WTC11 (cell line): Measurements from ENCODE around the gene TMPRSS3. TPM values are rescaled to one million over a fixed set of nuclear protein-coding genes. Genes with fewer than 3 reads are reported as not detected.

Source experiments
- ATAC-seq: fragments of 200-7000 bp; cut with Tn5 transposase; 2 replicates; pipeline ENCODE4 v1.10.0; 2021; ENCODE audit warnings: mild to moderate bottlenecking, moderate library complexity
- CTCF ChIA-PET: fragments of 300-600 bp; sonication (Branson Sonifier 250); formaldehyde crosslinking; loops from one replicate; lab custom pipeline; 2021; ENCODE audit warnings: antibody characterized with exemption; lab: Charles Lee
- POLR2A ChIA-PET: fragments of 350-600 bp; sonication (Branson Sonifier 250); formaldehyde crosslinking; loops from one replicate; lab custom pipeline; 2021; ENCODE audit warnings: antibody characterized with exemption; lab: Charles Lee
- DNase-seq: peaks from one replicate; pipeline ENCODE4 v3.0.0; 2021; ENCODE audit warnings: low spot score
- H3K27ac Mint-ChIP-seq: 2 replicates; pipeline ENCODE4 v1.8.0; 2021; ENCODE audit warnings: mixed read lengths
- H3K27me3 Mint-ChIP-seq: 2 replicates; pipeline ENCODE4 v1.8.0; 2021; ENCODE audit warnings: low read depth, mild to moderate bottlenecking, moderate library complexity, mixed read lengths
- H3K36me3 Mint-ChIP-seq: 2 replicates; pipeline ENCODE4 v1.8.0; 2021; ENCODE audit warnings: mixed read lengths
- H3K4me1 Mint-ChIP-seq: 2 replicates; pipeline ENCODE4 v1.8.0; 2022; ENCODE audit warnings: mixed read lengths
- H3K4me3 Mint-ChIP-seq: 2 replicates; pipeline ENCODE4 v1.8.0; 2021; ENCODE audit warnings: mild to moderate bottlenecking, moderate library complexity, mixed read lengths
- H3K9me3 Mint-ChIP-seq: 2 replicates; pipeline ENCODE4 v1.8.0; 2021; ENCODE audit warnings: mixed read lengths
- ATF1 ChIP-seq: sonication (generic); formaldehyde crosslinking; IDR thresholded peaks from 2 replicates; pipeline ENCODE4 v1.8.1; 2023; ENCODE audit warnings: mild to moderate bottlenecking, moderate library complexity, missing genetic modification reagents
- EMX1 ChIP-seq: fragments of 250-450 bp; sonication (Bioruptor Pico); IDR thresholded peaks from 2 replicates; pipeline ENCODE4 v1.8.0; 2021; ENCODE audit warnings: mild to moderate bottlenecking
- FOXK1 ChIP-seq: sonication (generic); formaldehyde crosslinking; IDR thresholded peaks from 2 replicates; pipeline ENCODE4 v1.8.0; 2022; ENCODE audit warnings: mild to moderate bottlenecking, moderate library complexity, missing genetic modification reagents
- FOXP1 ChIP-seq: sonication (generic); formaldehyde crosslinking; IDR thresholded peaks from 2 replicates; pipeline ENCODE4 v1.8.0; 2022; ENCODE audit warnings: missing genetic modification reagents, mild to moderate bottlenecking, moderate library complexity, borderline replicate concordance
- GABPB1 ChIP-seq: sonication (generic); formaldehyde crosslinking; IDR thresholded peaks from 2 replicates; pipeline ENCODE4 v1.8.1; 2023; ENCODE audit warnings: mild to moderate bottlenecking, missing genetic modification reagents
- MXD4 ChIP-seq: fragments of 250-450 bp; sonication (Bioruptor Pico); IDR thresholded peaks from 2 replicates; pipeline ENCODE4 v1.8.0; 2021; ENCODE audit warnings: mild to moderate bottlenecking, moderate library complexity, borderline replicate concordance
- NFATC4 ChIP-seq: fragments of 250-450 bp; sonication (Bioruptor Pico); IDR thresholded peaks from 2 replicates; pipeline ENCODE4 v1.9.0; 2021; ENCODE audit warnings: mild to moderate bottlenecking
- RELA ChIP-seq: sonication (generic); formaldehyde crosslinking; IDR thresholded peaks from 2 replicates; pipeline ENCODE4 v1.8.1; 2022; ENCODE audit warnings: missing genetic modification reagents, mild to moderate bottlenecking, borderline replicate concordance
- ZNF121 ChIP-seq: sonication (generic); formaldehyde crosslinking; IDR thresholded peaks from 2 replicates; pipeline ENCODE4 v1.8.0; 2023; ENCODE audit warnings: missing genetic modification reagents
- total RNA-seq: library from RNA; stranded (reverse); gene quantifications from 3 replicates; pipeline ENCODE4 v1.2.3, GENCODE V29; 2021
- TF ChIP-seq, protein P1 (sequence below): fragments of 250-450 bp; sonication (Bioruptor Pico); IDR thresholded peaks from 2 replicates; pipeline ENCODE4 v1.8.0; 2021; ENCODE audit warnings: mild to moderate bottlenecking
- TF ChIP-seq, protein P2 (sequence below): sonication (generic); formaldehyde crosslinking; IDR thresholded peaks from 2 replicates; pipeline ENCODE4 v1.8.1; 2023; ENCODE audit warnings: mild to moderate bottlenecking, missing genetic modification reagents, borderline replicate concordance
- TF ChIP-seq, protein P3 (sequence below): sonication (generic); formaldehyde crosslinking; IDR thresholded peaks from 2 replicates; pipeline ENCODE4 v1.8.1; 2023; ENCODE audit warnings: mild to moderate bottlenecking, missing genetic modification reagents, moderate library complexity
- TF ChIP-seq, protein P4 (sequence below): sonication (generic); formaldehyde crosslinking; IDR thresholded peaks from 2 replicates; pipeline ENCODE4 v1.8.0; 2022; ENCODE audit warnings: mild to moderate bottlenecking, missing genetic modification reagents
- TF ChIP-seq, protein P5 (sequence below): fragments of 250-450 bp; sonication (Bioruptor Pico); IDR thresholded peaks from 2 replicates; pipeline ENCODE4 v2.1.2; 2022; ENCODE audit warnings: mild to moderate bottlenecking, moderate library complexity
- TF ChIP-seq, protein P6 (sequence below): sonication (generic); formaldehyde crosslinking; IDR thresholded peaks from 2 replicates; pipeline ENCODE4 v1.8.1; 2022; ENCODE audit warnings: low read depth, missing genetic modification reagents, borderline replicate concordance

The TMPRSS3 gene
- total RNA-seq, 1 experiment from 2014 or later: 0.39 TPM

DNA sequence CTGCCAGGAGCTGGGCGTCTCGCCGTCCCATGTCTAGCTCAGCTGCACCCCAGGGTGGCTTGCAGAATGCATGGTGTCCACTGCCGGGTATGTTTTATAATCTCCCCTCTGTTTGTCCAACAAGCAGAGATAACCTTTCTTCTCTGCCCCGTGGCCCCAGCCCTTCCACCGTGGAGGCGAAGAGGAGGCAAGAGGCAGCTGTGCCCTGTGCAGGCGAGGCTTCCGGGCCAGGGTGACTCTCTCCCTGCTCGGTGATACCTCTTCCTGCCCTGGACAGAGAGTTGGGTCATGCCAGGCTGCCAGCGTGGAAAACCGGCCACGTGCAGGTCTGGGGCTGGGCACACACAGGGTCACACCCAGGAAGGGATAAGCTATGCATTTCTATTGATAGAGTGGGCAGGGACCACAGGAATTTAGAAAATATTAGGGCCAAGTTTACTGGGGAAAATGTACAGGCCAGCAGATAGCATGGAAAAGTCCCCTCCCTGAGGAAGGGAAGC lies 44.9 kb downstream of the TMPRSS3 start, which contains the start of gene TFF2 (continued):
- TF ChIP-seq ATF1 (CRISPR knock-in tag) (no peak), NFATC4 (CRISPR knock-in tag) (no peak), ZNF121 (CRISPR knock-in tag) (no peak), FOXK1 (CRISPR knock-in tag) (no peak)
- TF ChIP-seq, protein P1, sequence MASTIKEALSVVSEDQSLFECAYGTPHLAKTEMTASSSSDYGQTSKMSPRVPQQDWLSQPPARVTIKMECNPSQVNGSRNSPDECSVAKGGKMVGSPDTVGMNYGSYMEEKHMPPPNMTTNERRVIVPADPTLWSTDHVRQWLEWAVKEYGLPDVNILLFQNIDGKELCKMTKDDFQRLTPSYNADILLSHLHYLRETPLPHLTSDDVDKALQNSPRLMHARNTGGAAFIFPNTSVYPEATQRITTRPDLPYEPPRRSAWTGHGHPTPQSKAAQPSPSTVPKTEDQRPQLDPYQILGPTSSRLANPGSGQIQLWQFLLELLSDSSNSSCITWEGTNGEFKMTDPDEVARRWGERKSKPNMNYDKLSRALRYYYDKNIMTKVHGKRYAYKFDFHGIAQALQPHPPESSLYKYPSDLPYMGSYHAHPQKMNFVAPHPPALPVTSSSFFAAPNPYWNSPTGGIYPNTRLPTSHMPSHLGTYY (CRISPR knock-in tag): no peak

DNA sequence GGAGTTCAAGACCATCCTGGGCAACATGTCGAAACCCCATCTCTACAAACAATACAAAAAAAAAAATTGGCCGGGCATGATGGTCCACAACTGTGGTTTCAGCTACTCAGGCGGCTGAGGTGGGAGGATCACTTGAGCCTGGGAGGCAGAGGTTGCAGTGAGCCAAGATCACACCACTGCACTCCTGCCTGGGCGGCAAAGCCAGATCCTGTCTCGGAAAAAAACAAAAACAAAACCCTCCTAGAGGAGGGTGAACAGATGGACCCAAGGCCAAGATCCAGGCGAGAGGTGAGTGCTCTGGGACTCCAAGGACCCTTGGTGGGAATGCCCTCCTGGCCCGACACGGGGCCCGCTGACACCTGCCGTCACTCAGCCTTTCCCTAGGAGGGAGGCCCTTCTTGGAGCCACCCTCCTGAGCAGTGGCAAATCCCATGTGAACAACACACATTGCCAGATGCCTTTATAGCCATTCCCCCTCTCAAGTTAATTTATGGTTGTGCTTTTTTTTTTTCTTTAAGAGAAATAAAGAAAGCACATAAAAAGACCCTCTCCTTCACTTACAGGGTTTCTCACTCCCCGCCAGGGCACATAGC lies 45.4 kb downstream of the TMPRSS3 start:
- no peaks in the 10 kb centered on the region for H3K36me3 Mint-ChIP-seq
- DNase-seq (no peak), ATAC-seq (no peak)
- no peak overlapping the region for H3K4me3 Mint-ChIP-seq
- TF ChIP-seq FOXP1 (CRISPR knock-in tag) (no peak), GABPB1 (CRISPR knock-in tag) (no peak)
- TF ChIP-seq, protein P2, sequence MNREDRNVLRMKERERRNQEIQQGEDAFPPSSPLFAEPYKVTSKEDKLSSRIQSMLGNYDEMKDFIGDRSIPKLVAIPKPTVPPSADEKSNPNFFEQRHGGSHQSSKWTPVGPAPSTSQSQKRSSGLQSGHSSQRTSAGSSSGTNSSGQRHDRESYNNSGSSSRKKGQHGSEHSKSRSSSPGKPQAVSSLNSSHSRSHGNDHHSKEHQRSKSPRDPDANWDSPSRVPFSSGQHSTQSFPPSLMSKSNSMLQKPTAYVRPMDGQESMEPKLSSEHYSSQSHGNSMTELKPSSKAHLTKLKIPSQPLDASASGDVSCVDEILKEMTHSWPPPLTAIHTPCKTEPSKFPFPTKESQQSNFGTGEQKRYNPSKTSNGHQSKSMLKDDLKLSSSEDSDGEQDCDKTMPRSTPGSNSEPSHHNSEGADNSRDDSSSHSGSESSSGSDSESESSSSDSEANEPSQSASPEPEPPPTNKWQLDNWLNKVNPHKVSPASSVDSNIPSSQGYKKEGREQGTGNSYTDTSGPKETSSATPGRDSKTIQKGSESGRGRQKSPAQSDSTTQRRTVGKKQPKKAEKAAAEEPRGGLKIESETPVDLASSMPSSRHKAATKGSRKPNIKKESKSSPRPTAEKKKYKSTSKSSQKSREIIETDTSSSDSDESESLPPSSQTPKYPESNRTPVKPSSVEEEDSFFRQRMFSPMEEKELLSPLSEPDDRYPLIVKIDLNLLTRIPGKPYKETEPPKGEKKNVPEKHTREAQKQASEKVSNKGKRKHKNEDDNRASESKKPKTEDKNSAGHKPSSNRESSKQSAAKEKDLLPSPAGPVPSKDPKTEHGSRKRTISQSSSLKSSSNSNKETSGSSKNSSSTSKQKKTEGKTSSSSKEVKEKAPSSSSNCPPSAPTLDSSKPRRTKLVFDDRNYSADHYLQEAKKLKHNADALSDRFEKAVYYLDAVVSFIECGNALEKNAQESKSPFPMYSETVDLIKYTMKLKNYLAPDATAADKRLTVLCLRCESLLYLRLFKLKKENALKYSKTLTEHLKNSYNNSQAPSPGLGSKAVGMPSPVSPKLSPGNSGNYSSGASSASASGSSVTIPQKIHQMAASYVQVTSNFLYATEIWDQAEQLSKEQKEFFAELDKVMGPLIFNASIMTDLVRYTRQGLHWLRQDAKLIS (CRISPR knock-in tag): no peak
- H3K27ac Mint-ChIP-seq: no peak overlapping the region
- ChIA-PET POLR2A (no interaction called here), CTCF (interaction anchor here (2.0 kb wide), 1 partner anchor 12 kb away, joined by 9 read pairs; no protein-coding TSS in a partner anchor)
- no peaks in the 10 kb centered on the region for H3K4me1 Mint-ChIP-seq
- 0 out of 2 replicates have a peak, but pooled peaks cover under 1% of the 10 kb centered on the region for H3K9me3 Mint-ChIP-seq
- H3K27me3 Mint-ChIP-seq: no peaks in the 10 kb centered on the region; the same call in 1 of the 2 replicates

DNA sequence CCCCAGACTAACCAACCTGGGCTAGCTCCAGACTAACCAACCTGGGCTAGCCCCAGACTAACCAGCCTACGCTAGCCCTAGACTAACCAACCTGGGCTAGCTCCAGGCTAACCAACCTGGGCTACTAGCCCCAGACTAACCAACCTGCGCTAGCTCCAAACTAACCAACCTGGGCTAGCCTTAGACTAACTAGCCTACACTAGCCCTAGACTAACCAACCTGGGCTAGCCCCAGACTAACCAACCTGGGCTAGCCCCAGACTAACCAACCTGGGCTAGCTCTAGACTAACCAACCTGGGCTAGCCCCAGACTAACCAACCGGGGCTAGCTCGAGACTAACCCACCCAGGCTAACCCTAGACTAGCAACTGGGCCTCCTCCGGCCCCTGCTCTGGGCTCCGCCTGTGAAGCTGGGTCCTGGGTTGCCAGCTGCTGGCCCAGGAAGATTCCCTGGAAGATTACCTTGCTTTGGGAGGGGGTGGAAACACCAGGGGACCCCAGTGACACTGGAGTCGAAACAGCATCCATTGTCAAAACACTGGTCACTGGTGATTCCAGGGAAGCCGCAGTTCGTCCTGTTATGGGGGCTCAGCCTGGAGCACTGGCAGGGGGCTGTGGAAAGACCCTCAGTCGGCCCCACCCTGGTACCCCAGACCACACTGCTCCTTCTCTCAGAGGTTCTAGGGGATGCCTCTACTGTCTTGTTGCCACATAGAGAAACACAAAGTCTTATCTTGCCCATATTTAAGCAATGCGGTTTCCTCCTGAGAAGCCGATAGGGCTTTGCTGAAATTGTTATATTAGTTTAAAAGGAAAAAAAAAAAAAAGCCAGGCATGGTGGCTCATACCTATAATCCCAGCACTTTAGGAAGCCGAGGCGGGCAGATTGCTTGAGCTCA lies 46.2 kb downstream of the TMPRSS3 start:
- no peaks in the 10 kb centered on the region for H3K9me3 Mint-ChIP-seq
- ChIA-PET POLR2A (no interaction called here), CTCF (interaction anchor here (2.0 kb wide), 1 partner anchor 12 kb away, joined by 9 read pairs; no protein-coding TSS in a partner anchor)
- no peaks in the 10 kb centered on the region for H3K4me1 Mint-ChIP-seq
- H3K36me3 Mint-ChIP-seq: no peaks in the 10 kb centered on the region
- no peaks in the 10 kb centered on the region; the same call in 1 of the 2 replicates for H3K27me3 Mint-ChIP-seq
- no peak for TF ChIP-seq RELA (CRISPR knock-in tag)
- ATAC-seq (no peak), DNase-seq (no peak)
- no peak overlapping the region for H3K4me3 Mint-ChIP-seq
- no peak overlapping the region for H3K27ac Mint-ChIP-seq

DNA sequence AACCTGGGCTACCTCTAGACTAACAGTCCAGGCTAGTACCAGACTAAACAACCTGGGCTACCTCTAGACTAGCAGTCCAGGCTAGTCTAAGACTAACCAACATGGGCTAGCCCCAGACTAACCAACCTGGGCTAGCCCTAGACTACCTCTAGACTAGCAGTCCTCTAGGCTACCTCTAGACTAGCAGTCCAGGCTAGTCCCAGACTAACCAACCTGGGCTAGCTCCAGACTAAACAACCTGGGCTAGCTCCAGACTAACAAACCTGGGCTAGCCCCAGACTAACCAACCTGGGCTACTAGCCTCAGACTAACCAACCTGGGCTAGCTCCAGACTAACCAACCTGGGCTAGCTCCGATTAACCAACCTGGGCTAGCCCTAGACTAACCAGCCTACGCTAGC lies 47.1 kb downstream of the TMPRSS3 start:
- ChIA-PET CTCF (interaction anchor here (0.6 kb wide), 1 partner anchor 12 kb away, joined by 3 read pairs; no protein-coding TSS in a partner anchor), POLR2A (no interaction called here)
- Mint-ChIP-seq H3K4me1 (no peaks in the 10 kb centered on the region), H3K27me3 (no peaks in the 10 kb centered on the region; the same call in 1 of the 2 replicates), H3K9me3 (no peaks in the 10 kb centered on the region), H3K27ac (no peak overlapping the region), H3K4me3 (no peak overlapping the region), H3K36me3 (no peaks in the 10 kb centered on the region)
- ATAC-seq (no peak), DNase-seq (no peak)
- TF ChIP-seq, protein P3, sequence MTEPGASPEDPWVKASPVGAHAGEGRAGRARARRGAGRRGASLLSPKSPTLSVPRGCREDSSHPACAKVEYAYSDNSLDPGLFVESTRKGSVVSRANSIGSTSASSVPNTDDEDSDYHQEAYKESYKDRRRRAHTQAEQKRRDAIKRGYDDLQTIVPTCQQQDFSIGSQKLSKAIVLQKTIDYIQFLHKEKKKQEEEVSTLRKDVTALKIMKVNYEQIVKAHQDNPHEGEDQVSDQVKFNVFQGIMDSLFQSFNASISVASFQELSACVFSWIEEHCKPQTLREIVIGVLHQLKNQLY: no peak
- TF ChIP-seq MXD4 (CRISPR knock-in tag): no peak
- no peak for TF ChIP-seq EMX1 (CRISPR knock-in tag)
- TF ChIP-seq, protein P4, sequence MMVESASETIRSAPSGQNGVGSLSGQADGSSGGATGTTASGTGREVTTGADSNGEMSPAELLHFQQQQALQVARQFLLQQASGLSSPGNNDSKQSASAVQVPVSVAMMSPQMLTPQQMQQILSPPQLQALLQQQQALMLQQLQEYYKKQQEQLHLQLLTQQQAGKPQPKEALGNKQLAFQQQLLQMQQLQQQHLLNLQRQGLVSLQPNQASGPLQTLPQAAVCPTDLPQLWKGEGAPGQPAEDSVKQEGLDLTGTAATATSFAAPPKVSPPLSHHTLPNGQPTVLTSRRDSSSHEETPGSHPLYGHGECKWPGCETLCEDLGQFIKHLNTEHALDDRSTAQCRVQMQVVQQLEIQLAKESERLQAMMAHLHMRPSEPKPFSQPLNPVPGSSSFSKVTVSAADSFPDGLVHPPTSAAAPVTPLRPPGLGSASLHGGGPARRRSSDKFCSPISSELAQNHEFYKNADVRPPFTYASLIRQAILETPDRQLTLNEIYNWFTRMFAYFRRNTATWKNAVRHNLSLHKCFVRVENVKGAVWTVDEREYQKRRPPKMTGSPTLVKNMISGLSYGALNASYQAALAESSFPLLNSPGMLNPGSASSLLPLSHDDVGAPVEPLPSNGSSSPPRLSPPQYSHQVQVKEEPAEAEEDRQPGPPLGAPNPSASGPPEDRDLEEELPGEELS (CRISPR knock-in tag): no peak
- TF ChIP-seq, protein P5, sequence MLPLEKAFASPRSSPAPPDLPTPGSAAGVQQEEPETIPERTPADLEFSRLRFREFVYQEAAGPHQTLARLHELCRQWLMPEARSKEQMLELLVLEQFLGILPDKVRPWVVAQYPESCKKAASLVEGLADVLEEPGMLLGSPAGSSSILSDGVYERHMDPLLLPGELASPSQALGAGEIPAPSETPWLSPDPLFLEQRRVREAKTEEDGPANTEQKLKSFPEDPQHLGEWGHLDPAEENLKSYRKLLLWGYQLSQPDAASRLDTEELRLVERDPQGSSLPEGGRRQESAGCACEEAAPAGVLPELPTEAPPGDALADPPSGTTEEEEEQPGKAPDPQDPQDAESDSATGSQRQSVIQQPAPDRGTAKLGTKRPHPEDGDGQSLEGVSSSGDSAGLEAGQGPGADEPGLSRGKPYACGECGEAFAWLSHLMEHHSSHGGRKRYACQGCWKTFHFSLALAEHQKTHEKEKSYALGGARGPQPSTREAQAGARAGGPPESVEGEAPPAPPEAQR (CRISPR knock-in tag): no peak
- TF ChIP-seq, protein P6, sequence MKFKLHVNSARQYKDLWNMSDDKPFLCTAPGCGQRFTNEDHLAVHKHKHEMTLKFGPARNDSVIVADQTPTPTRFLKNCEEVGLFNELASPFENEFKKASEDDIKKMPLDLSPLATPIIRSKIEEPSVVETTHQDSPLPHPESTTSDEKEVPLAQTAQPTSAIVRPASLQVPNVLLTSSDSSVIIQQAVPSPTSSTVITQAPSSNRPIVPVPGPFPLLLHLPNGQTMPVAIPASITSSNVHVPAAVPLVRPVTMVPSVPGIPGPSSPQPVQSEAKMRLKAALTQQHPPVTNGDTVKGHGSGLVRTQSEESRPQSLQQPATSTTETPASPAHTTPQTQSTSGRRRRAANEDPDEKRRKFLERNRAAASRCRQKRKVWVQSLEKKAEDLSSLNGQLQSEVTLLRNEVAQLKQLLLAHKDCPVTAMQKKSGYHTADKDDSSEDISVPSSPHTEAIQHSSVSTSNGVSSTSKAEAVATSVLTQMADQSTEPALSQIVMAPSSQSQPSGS (CRISPR knock-in tag): no peak
